NCI-H510A treated with DMSO at 0.1 percent for 48 hours (cell line): ENCODE measurements around the gene TRAF3IP1.
"Not testable (repeated sequence)": the region's sequence is repeated elsewhere in the genome, so short reads cannot be mapped to it uniquely, and the experiment has no call there.

Experiments used
- DNase-seq: peaks from one replicate; lab custom pipeline; 2025; lab: John Stamatoyannopoulos, UW

TRAF3IP1 gene, protein sequence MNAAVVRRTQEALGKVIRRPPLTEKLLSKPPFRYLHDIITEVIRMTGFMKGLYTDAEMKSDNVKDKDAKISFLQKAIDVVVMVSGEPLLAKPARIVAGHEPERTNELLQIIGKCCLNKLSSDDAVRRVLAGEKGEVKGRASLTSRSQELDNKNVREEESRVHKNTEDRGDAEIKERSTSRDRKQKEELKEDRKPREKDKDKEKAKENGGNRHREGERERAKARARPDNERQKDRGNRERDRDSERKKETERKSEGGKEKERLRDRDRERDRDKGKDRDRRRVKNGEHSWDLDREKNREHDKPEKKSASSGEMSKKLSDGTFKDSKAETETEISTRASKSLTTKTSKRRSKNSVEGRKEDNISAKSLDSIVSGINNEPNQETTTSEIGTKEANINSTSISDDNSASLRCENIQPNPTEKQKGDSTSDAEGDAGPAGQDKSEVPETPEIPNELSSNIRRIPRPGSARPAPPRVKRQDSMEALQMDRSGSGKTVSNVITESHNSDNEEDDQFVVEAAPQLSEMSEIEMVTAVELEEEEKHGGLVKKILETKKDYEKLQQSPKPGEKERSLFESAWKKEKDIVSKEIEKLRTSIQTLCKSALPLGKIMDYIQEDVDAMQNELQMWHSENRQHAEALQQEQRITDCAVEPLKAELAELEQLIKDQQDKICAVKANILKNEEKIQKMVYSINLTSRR

GRCh38 chr2:238320246-238320647 is at the start of gene TRAF3IP1:
Gene TRAF3IP1, plus strand, starts transcription at chr2:238320518. Its CDS starts 145 bp downstream, at chr2:238320663.
- peak; percentile 94 for DNase-seq

GRCh38 chr2:238270606-238271005 is 49.7 kb upstream of the TRAF3IP1 start:
- no peak for DNase-seq

DNA sequence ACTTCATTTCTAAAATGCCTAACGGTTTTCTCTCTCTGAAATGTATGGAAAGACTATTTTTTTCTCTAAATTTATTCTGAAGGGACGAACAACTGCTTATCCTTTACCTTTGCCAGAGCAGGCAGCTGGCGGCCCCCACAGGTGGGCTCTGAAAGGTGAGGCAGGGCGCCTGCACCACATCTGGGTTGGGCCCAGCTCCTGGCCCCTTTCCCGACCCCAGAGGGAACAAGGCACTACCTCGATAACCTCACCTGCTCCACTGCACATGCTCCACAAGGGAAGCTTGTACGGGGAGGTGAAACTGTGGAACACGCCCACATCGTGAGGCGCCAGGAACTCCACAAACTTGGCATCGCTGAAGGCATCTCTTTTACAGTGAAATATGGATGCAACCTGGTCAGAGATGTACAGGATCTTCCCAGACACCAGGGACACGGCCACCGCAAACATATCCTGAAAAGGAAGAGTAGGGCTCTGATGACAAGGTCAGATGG is 49.2 kb upstream of the TRAF3IP1 start:
- DNase-seq: no peak

DNA sequence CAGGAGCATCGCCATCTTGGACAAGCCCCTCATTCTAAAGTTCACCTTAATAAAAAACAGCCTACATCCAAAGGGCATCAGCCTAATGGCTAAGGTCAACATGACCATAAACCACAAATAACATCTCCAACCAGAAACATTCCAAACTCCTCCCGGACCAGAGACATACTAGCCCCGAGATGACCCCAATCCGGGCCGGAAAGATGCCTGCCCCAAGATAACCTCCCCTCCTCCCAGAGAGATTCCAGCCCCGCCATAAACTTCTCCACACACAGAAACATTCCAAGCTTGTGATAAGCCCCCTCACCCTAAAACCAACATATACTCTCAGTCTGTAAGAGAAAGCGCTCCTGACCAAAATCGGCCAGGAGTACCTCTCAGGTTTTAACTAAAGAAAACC is 48.6 kb upstream of the TRAF3IP1 start:
- not testable (repeated sequence) for DNase-seq

GRCh38 chr2:238272156-238272555 is 48.2 kb upstream of the TRAF3IP1 start:
- DNase-seq: no peak

DNA sequence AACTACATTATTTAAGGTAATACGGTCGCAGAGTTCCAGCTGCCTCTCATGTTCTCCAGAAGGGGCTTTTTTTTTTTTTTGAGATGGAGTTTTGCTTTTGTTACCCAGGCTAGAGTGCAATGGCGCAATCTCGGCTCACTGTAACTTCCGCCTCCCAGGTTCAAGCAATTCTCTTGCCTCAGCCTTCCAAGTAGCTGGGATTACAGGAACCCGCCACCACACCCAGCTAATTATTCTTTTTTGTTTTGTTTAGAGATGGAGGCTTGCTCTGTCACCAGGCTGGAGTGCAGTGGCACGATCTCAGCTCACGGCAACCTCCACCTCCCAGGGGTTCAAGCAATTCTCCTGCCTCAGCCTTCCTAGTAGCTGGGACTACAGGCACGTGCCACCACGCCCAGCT is 46.9 kb upstream of the TRAF3IP1 start:
- not testable (repeated sequence) for DNase-seq

DNA sequence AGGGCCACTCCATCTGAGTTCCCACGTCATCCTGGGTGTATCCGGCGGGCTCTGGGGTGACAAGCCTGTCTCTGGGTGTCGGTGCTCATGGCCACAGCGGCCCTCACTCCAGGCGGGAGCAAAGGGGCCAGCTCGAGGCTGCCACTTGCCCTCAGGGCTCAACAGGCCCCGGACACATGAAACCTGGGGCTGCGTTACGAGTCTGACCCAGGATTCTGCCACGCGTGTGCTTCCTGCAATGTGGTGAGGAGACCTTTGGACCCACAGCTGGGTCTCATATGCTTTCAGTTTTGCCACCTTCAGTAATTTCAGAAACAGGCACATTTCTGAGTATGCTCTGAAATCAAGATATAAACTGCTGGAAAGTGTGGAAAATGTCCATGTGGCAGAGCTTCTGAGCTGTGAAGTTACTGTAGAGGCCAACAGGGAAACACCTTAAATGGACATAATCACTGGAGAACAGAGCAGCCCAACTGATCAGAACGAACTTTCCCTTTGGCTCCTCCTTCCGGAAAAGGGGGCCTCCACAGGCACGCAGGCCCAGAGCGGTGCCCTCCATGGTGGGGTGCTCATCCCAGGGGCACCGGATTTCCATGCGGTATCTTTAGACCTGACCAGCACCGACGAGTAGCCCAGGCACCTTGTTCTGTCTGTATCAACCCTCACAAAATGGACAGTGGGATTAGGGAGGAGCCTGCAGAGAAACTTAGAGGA is 46.0 kb upstream of the TRAF3IP1 start:
- no peak for DNase-seq

DNA sequence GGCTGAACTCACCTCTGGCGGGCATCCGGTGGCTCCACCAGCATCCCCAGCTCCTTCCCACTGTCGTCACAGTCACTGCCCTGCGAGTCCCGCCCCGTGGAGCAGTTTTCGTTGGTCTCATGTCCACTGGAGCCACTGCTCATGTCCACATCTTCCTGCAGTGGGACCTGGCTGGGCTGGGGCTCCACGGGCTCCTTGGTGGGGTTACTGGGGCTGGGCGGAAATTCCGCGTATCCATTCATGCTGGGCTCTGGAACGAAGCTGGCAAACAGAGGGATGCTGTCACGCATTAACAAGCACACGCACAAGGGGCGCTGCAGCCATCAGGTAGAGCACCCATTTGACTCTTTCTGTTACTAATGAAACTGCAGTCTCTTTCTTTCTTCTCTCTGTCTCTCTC is 42.6 kb upstream of the TRAF3IP1 start:
- peak; percentile 33 for DNase-seq

- DNase-seq: peak; percentile 73
Observed at GRCh38 chr2:238278626-238279323, 41.5 kb upstream of the TRAF3IP1 start.

GRCh38 chr2:238279324-238279682 is 41.0 kb upstream of the TRAF3IP1 start:
- DNase-seq: no peak

- DNase-seq: no peak
Observed at GRCh38 chr2:238280083-238280825, 40.1 kb upstream of the TRAF3IP1 start.

- DNase-seq: no peak
Observed at GRCh38 chr2:238281826-238282480, 38.4 kb upstream of the TRAF3IP1 start.

DNA sequence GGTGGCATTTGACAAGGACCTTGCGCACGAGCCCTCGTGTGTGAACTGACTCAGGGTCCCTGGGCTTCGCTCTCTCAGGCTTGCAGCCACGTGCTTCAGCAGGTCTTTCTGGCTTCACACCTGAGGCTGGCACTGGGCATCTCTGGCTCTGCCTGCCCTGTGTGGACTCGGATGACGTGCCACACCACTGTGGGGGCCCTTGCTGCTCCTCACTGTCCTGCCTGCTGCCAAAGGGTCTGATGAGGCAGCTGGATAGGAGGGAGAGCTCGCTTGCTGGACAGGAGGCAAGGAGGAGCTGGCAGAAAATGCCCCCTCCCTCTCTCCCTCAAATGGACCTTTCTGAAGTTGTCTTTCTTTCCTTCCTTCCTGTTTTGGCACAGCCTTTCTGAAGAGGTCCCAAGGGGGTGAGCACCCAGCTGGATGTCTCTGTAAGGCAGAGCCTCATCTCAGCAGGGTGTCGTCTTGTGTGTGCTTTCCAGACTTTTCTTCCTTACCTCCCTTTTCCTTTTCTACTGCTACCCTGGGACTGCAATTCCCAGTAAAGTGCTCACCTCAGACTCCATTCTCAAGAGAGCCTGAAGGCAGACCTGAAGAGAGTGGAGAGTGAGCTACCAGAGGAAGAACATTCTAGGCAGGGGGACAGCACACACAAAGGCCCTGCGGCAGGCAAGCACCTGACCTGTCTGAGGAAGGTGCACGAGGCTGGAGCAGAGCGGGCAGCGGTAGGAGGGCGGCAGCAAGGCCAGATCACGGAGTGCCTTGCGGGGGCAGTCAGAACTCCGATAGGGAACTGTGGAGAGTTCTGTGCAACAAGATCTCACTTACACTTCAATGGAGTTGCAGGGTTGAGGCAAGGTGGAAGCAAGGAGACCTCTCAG is 37.2 kb upstream of the TRAF3IP1 start:
- DNase-seq: no peak

GRCh38 chr2:238284802-238285515 is 35.4 kb upstream of the TRAF3IP1 start:
- no peak for DNase-seq

DNA sequence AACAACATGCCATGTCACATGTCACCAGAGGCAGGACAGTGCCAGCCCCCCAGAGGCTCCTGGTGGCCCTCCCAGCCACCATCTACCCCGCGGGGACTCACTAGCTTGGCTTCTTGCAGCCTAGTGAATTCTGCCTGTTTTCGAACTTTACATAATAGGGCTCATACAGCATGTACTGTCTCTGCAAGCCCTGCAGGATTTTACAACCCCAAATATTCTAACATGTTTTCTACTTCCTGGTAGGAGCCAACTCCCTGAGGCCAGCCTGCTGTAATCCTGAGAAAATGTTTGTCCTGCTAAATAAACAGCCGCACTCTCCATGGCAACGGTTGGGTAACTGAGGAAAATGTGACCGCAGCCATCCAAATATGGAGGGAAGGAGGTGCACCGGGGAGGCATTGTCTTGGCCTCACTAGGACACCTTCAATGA is 34.6 kb upstream of the TRAF3IP1 start:
- peak; percentile 44 for DNase-seq

DNA sequence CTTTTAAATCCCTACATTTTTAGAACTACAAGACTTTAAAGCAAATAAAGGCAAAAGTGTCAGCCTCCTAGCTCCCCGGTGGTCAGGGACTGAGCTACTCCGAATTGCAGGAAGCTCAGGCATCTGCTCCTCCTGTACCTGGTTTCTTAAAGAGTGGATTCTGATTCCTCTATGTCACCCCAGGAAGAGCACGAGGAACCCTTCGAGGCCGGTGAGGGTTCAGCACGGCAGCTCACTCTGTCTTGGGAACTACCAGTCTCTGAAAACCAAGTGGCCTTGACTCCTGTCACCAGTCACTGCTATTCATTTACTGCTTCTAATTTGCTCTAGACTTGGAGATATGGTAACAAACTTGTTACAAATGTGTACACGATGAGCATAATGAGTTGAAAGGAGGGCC is 34.2 kb upstream of the TRAF3IP1 start:
- DNase-seq: no peak

GRCh38 chr2:238286551-238286950 is 33.8 kb upstream of the TRAF3IP1 start:
- peak; percentile 43 for DNase-seq

- no peak for DNase-seq
Observed at GRCh38 chr2:238286987-238287736, 33.2 kb upstream of the TRAF3IP1 start.
